Stomach (tissue), 9 donors: Measurements from ENCODE around the gene PCNX1. TPM values are rescaled to one million over a fixed set of nuclear protein-coding genes. Genes with fewer than 3 reads are reported as not detected.
A peak's percentile ranks its signal among the peaks of the same experiment; 100 is the strongest.
"Not testable (repeated sequence)": the region's sequence is repeated elsewhere in the genome, so short reads cannot be mapped to it uniquely, and the experiment has no call there.

ENCODE experiments used
- DNase-seq, 2 donors: peaks; one replicate each; pipeline versions ENCODE4 v3.0.0 to v3.0.0-alpha.2; 2013 to 2019
- H3K27ac ChIP-seq, 5 donors: fragments of 200-600 bp in 4 of 5; sonication (generic) in 4 of 5; one replicate each; pipeline ENCODE4 v1.5.1; 2013 to 2019; ENCODE audit warnings: mild to moderate bottlenecking in 1 of 5, moderate library complexity in 1 of 5
- H3K27me3 ChIP-seq, 3 donors: fragments of 200-600 bp; sonication (generic); one replicate each; pipeline ENCODE4 v1.5.1; 2017 to 2019; ENCODE audit warnings: mixed run types in 1 of 3
- H3K36me3 ChIP-seq, 4 donors: fragments of 200-600 bp; sonication (generic); 1 replicate in 3 of 4; 2 replicates in 1 of 4; pipeline ENCODE4 v1.5.1; 2016 to 2019
- H3K4me1 ChIP-seq, 4 donors: fragments of 200-600 bp; sonication (generic); one replicate each; pipeline ENCODE4 v1.5.1; 2016 to 2019
- H3K4me3 ChIP-seq, 4 donors: fragments of 200-600 bp; sonication (generic) in 3 of 4; one replicate each; pipeline ENCODE4 v1.5.1; 2016 to 2019; ENCODE audit warnings: mild to moderate bottlenecking in 1 of 4
- H3K9me3 ChIP-seq, 4 donors: fragments of 200-600 bp; sonication (generic); one replicate each; pipeline ENCODE4 v1.5.1; 2016 to 2019
- EP300 ChIP-seq: sonication (generic); formaldehyde crosslinking; IDR thresholded peaks from one replicate; pipeline ENCODE4 v1.6.1; 2017; ENCODE audit warnings: antibody characterized with exemption
- POLR2A ChIP-seq, 4 donors: fragments of 450-650 bp; IDR thresholded peaks; one replicate each; pipeline ENCODE4 v1.6.1; 2016; ENCODE audit warnings: antibody characterized with exemption in 4 of 4, control low read depth in 2 of 4, mild to moderate bottlenecking in 1 of 4, moderate library complexity in 1 of 4
- POLR2AphosphoS5 ChIP-seq, 3 donors: sonication (generic); formaldehyde crosslinking; IDR thresholded peaks; one replicate each; pipeline ENCODE4 v1.6.1; 2016; ENCODE audit warnings: antibody characterized with exemption in 3 of 3
- WGBS, 5 donors: extraction: QIAGEN DNeasy Blood & Tissue Kit in 3 of 5; methylation state at CpG; one replicate each; pipeline versions ENCODE4 v1.1.5 to v1.1.7; 2013 to 2018; 5-methylcytosine and 5-hydroxymethylcytosine counted together
- intact Hi-C: fragments of 100-400 bp; cut with DNase I; formaldehyde crosslinking; loops from one replicate; pipeline ENCODE4 v1.15.1; 2023; ENCODE audit warnings: low total_unique reads
- polyA plus RNA-seq, 3 donors: library from polyadenylated mRNA; stranded (reverse); fragments of 200-250 nt; gene quantifications; one replicate each; pipeline ENCODE4 v1.2.3, GENCODE V29; 2013
- total RNA-seq, 5 donors: library from RNA; depleted of rRNA; stranded (reverse); fragments of >200 nt; gene quantifications; one replicate each; pipeline versions ENCODE4 v1.1.0 to v1.2.3, GENCODE V29; 2014 to 2016
- TF ChIP-seq, protein P1 (sequence below), 7 experiments: fragments of 450-650 bp in 4 of 7; fragments of 200-600 bp in 3 of 7; sonication (generic) in 3 of 7; IDR thresholded peaks; one replicate each; pipeline ENCODE4 v1.5.1; 2016 to 2019; ENCODE audit warnings: antibody characterized with exemption in 7 of 7, control low read depth in 2 of 7, mild to moderate bottlenecking in 1 of 7
- donor health status: healthy with polysubstance abuse.
- donor health status: Bipolar disorder and iron deficiency.
- donor health status: healthy.

The PCNX1 gene
- total and polyA plus RNA-seq, 8 donors, result 2.3 to 198 (median 43.6) TPM

GRCh38 chr14:70879448-70879847 is 27.8 kb upstream of the PCNX1 start:
- no peak overlapping the region for H3K27ac ChIP-seq
- peaks cover 0 to 15% (median 0%) of the 10 kb centered on the region in 4 donors for H3K4me1 ChIP-seq
- intact Hi-C loops, result no loop called here
- WGBS, 5 donors, result 12 to 38% (median 16%) methylated on average over 1 of the region's 1 CpG
- TF ChIP-seq EP300, result no peak
- no peak for TF ChIP-seq POLR2A (IDR thresholded peaks at IDR 0.05)
- no peak for TF ChIP-seq POLR2AphosphoS5 (IDR thresholded peaks at IDR 0.05)
- TF ChIP-seq, protein P1, sequence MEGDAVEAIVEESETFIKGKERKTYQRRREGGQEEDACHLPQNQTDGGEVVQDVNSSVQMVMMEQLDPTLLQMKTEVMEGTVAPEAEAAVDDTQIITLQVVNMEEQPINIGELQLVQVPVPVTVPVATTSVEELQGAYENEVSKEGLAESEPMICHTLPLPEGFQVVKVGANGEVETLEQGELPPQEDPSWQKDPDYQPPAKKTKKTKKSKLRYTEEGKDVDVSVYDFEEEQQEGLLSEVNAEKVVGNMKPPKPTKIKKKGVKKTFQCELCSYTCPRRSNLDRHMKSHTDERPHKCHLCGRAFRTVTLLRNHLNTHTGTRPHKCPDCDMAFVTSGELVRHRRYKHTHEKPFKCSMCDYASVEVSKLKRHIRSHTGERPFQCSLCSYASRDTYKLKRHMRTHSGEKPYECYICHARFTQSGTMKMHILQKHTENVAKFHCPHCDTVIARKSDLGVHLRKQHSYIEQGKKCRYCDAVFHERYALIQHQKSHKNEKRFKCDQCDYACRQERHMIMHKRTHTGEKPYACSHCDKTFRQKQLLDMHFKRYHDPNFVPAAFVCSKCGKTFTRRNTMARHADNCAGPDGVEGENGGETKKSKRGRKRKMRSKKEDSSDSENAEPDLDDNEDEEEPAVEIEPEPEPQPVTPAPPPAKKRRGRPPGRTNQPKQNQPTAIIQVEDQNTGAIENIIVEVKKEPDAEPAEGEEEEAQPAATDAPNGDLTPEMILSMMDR (IDR thresholded peaks at IDR 0.05), result no peak
- no peak overlapping the region for H3K4me3 ChIP-seq
- H3K27me3 ChIP-seq, result no peaks in the 10 kb centered on the region
- H3K36me3 ChIP-seq, result no peaks in the 10 kb centered on the region
- H3K9me3 ChIP-seq, result no peaks in the 10 kb centered on the region
- no peak for DNase-seq

DNA sequence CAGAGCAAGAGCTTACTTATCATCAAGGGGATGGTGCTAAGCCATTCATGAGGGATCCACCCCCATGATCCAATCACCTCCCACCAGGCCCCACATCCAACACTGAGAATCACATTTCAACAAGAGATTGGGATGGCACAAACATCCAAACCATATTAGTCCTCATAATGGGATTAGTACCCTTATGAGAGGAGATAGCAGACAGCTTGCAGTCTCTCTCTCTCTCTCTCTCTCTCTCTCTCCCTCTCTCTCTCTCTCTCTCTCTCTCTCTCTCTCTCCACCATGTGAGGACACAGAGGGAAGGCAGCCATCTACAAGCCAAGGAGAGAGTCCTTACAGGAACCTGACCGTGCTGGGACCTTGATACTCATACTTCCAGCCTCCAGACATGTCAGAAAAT is 26.4 kb upstream of the PCNX1 start:
- H3K4me3 ChIP-seq, DNase-seq, H3K27me3 ChIP-seq, intact Hi-C loops, H3K9me3 ChIP-seq, H3K36me3 ChIP-seq: not testable (repeated sequence)
- WGBS, 5 donors, result 73 to 100% (median 91%) methylated on average over 1 of the region's 1 CpG
- peaks cover 0 to 26% (median 0%) of the 10 kb centered on the region in 4 donors for H3K4me1 ChIP-seq
- peak overlapping the region in 1 of 5 donors; percentile 78 for H3K27ac ChIP-seq

- intact Hi-C loops, result no loop called here
Observed at GRCh38 chr14:70881549-70882177, 25.6 kb upstream of the PCNX1 start.

DNA sequence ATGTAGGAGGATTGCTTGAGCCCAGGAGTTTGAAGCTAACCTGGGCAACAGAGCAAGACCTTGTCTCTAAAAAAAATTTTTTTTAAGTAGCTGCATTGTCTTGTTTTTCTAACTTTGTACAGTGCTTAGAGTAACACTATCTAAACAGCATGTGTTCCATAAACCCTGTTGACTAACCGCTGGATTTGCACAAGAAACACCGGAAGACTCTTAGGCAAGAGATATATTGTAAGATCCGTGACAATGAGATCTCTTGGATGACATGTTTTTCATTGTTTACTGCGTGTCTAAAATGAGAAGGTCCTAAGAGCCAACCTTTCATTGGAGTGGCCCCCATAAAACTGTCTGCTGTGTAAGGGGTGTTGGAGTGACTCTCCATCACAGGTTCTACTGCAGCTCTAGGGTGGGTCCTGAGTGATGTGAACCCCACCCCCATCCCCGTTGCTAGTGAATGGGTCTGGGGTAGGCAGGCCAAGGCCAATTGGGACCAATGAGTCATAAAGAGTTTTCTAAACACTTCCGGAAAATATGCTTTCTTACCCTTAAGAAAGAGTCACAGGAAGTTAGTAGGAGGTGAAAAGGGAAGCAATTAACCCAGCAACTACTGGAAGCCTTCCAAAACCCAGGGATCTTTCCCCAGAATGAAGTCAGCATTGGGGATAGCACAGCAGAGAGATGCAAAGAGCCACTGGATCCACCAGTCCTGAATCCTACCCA is 24.3 kb upstream of the PCNX1 start:
- intact Hi-C loops, result no loop called here
- WGBS, 5 donors, result 56 to 71% (median 63%) methylated on average over 6 of the region's 6 CpGs
- H3K27me3 ChIP-seq, result no peaks in the 10 kb centered on the region
- peak overlapping the region in 4 of 5 donors; percentile 44 to 78 (median 70) for H3K27ac ChIP-seq
- H3K4me3 ChIP-seq, result no peak overlapping the region
- peak in 1 of 3 donors; percentile 13 for TF ChIP-seq POLR2AphosphoS5 (IDR thresholded peaks at IDR 0.05)
- TF ChIP-seq, protein P1 (IDR thresholded peaks at IDR 0.05), result no peak
- H3K9me3 ChIP-seq, result no peaks in the 10 kb centered on the region
- no peaks in the 10 kb centered on the region for H3K36me3 ChIP-seq
- no peak for DNase-seq
- peaks cover 2 to 42% (median 10%) of the 10 kb centered on the region in 4 donors for H3K4me1 ChIP-seq

More at GRCh38 chr14:70881549-70882177, 25.6 kb upstream of the PCNX1 start:
- Histone ChIP-seq H3K4me1 (peaks cover 0 to 31% (median 5%) of the 10 kb centered on the region in 4 donors), H3K4me3 (no peak overlapping the region), H3K27ac (peak overlapping the region in 2 of 5 donors; percentile 73 to 78), H3K9me3 (no peaks in the 10 kb centered on the region), H3K27me3 (no peaks in the 10 kb centered on the region), H3K36me3 (no peaks in the 10 kb centered on the region)
- 68 to 76% (median 74%) methylated on average over 7 of the region's 7 CpGs for WGBS, 5 donors
- no peak for DNase-seq
- TF ChIP-seq POLR2A (IDR thresholded peaks at IDR 0.05) (no peak), EP300 (no peak)

- 53 to 82% (median 63%) methylated on average over 8 of the region's 8 CpGs for WGBS, 5 donors
- Histone ChIP-seq H3K4me3 (no peak overlapping the region), H3K27ac (peak overlapping the region in 2 of 5 donors; percentile 73 to 80), H3K36me3 (no peaks in the 10 kb centered on the region), H3K4me1 (peaks cover 6 to 48% (median 12%) of the 10 kb centered on the region in 4 donors), H3K9me3 (no peaks in the 10 kb centered on the region), H3K27me3 (no peaks in the 10 kb centered on the region)
- intact Hi-C loops, result no loop called here
- DNase-seq, result no peak
- TF ChIP-seq POLR2A (IDR thresholded peaks at IDR 0.05), result no peak
- TF ChIP-seq POLR2AphosphoS5 (IDR thresholded peaks at IDR 0.05), result no peak
- TF ChIP-seq EP300, result no peak
- TF ChIP-seq, protein P1 (IDR thresholded peaks at IDR 0.05), result no peak
Observed at GRCh38 chr14:70884595-70885342, 22.5 kb upstream of the PCNX1 start.
